Stimulated activated CD8-positive, alpha-beta memory T cell treated with anti-CD3 and anti-CD28 coated beads, Interleukin-15, amount 100 ng/mL, for 48 hours (primary cell): Measurements from ENCODE around the gene PASD1.
A peak's percentile ranks its signal among the peaks of the same experiment; 100 is the strongest.
"Not testable (repeated sequence)": the region's sequence is repeated elsewhere in the genome, so short reads cannot be mapped to it uniquely, and the experiment has no call there.

Experiments
- DNase-seq, 2 donors: peaks; one replicate each; pipeline ENCODE4 v3.0.0-alpha.2; 2020; ENCODE audit warnings: low read depth in 2 of 2

The PASD1 gene

DNA sequence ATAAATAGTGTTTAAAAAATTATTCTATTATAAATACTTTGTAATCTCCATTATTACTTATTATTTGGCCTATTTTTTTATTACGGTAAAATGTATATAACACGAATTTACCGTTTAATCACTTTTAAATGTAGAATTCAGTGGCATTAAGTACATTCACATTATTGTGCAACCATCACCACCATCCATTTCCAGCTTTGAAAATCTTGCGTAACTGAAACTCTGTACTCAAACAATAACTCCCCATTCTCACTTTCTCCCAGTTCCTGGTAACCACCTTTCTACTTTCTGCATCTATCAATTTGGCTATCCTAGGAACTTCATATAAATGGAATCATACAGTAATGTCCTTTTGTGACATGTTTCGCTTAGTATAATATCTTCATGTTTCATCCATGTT lies 45.7 kb downstream of the PASD1 start:
- DNase-seq, result no peak

DNA sequence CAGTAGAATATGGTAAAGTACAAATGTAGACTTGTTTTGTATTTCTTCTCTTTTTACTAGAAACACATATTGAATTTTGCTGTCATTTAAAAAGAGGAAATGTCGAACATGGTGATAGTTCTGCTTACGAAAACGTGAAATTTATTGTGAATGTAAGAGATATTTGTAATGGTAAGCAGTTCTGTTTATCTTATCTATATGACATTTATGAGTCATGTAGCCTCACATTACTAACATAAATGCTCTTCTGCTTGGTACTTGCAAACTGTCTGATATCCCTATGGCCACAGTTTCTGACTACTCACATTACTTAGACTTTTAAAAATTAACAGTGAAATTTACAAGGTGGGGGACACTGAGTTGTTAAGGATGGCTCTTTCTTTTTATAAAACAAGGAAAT lies 57.9 kb downstream of the PASD1 start:
- no peak for DNase-seq

DNA sequence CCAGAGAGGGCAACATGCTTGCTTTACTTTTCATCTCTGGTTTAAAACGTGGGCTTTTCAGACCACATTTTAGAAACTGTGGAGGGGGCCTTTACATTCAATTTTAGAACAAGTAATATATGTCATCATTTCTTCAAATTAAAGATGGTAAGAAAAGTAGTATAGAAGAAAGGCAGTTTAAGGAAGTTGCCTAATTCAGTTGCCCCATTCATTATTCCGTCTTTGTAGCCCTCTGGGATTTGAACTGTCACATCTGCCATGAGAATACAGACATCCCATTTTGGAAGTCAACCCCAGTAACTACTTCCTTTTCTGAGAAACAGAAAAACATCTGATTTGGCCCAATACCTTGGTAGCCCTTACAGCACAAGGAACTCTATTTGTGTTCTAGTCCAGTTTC lies 61.2 kb downstream of the PASD1 start:
- DNase-seq, result no peak

DNA sequence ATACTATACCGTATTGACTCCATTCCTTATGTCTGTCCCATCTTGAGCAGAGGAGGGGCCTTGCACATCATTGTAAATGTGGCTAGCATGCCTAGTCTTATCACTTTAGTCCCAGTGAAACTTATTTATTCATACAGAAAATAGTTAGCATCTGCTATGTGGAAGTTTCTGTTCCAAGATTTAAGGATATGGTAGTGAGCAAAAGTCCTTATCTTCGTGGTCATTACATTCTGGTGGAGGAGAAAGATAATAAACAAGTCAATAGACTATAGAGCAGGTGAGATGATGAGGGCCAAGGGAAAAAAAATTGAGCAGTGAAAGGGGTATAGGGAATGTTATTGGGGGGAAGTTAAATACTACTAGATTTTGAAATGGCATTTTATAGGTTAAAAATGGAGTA lies 68.3 kb downstream of the PASD1 start:
- DNase-seq, result no peak

DNA sequence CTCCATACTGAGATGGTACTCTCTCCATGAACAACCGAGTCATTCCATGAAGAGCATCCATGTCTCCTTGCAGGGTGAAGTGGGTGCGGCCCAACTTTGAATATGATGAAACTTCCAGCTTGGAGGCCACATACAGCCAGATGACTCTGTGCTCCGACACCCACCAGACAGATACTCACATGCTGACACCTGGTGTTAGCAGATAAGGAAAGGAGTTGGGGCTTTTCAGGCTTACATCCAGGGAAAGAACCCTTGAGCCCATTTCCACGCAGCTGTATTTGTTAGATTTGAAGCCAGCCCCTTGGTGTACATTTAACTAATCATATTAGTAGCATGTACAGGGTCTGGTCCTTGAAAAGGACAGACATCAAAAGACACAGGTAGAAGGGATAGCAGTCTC lies 69.7 kb downstream of the PASD1 start:
- no peak for DNase-seq

DNA sequence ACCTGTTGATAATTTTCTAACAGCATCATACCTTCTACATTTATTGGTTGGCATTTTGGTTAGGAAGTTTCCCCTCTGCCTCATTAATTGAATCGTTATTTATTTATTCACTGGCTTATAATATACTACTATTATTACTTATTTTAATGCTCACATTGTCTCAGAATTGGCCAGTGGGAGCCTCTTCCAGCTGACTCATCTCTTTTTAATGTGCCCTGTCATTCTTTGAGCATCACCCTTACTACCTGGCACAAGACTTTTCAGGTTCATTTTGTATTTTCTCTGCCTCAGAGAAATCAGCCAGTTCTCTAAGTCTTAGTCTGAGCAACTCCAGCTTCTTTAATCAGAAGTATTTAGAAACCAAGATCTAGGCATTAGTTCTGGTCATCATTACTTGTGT lies 71.5 kb downstream of the PASD1 start:
- no peak for DNase-seq

DNA sequence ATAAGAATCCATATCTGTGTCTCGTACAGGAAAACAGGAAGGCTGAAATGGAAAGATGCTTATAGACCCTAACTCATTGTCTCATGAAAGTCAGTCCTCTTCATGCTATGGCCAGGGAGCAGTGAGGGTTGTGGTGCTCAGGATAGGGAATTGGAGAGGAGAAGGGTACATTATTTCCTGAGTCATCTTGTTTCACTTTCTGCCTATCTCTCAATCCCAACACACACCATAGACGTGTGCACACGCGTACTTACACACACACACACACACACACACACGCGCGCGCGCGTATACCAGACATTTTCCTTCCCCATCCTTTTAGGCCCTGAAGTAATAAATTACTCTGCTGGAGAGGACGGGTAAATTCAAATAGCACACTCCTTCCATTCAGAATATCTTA lies 78.1 kb downstream of the PASD1 start:
- no peak for DNase-seq

DNA sequence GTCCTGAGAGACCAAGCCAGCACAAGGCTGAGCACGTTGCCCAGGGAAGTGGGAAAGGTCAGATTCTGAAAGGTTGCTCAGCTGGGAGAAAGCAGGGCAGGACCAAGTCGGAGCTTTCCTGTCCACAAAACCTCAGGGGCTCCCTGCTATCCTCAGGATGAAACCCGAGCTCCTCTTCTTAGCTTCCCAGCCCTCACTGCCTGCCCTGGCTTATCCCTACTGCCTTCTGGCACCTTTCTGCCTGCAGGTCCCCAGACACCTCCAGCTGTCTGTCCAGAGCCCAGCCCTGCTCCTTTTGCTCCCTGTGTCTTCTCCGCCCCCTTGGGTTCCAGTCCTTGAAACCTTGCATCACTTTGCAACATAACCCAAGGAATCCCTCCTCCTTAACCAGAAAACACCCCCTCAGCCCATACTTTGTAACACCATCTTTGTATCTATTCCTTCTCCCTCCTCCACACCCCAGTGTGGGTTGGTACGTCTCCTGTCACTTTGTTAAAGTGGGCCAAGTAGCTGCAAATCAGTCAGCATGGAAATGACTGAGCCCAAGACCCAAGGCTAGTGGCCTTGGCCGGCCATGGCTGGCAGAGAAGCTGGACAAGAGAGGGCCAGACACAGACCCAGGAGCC lies 111.8 kb downstream of the PASD1 start:
- no peak for DNase-seq

DNA sequence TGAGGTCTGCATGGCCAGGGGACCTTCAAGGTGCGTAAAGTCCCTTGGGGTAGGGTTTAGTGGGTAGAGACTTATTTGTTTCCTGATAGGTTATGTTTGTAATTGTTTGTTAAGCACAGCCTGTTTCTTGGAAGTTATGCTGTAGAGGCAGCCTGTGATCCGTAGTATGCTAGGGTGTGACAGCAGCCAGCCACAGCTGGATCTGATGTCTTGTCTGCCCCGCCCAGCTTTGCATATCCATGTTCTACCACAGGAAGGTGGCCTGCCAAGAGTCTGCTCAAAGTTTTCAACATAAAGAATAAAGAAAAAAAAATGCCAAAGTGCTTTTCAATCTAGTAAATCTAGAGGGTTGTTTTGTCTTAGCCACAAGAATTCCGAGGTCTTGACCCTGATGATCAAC lies 112.7 kb downstream of the PASD1 start:
- DNase-seq, result no peak

DNA sequence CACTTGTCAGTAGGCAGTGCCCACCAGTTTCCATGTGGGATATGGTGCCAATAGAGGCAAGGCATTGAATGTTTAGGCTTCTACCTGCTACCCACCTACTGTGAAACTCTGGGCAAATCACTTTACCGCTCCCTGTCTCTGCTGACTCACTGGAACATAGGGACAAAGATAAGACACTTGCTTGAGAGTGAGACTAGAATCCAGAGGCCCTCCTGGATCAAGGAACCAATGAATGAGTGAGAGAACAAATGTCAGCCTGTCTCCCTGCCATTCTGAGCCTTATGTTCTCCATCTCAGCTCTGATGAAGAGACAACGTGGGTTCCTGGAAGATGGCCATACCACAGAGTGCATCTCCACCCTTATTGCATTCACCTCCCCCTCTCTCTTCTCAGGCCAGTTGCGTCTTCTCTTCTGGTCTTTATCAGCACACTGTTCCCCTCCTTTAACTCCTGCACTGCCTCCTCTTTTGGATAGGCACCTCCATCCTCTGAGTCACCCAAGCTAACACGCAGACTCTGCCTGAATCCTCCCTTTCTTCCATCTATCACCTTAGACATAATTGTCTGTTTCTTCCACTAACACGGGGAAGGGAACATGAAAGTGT lies 116.4 kb downstream of the PASD1 start:
- no peak for DNase-seq

DNA sequence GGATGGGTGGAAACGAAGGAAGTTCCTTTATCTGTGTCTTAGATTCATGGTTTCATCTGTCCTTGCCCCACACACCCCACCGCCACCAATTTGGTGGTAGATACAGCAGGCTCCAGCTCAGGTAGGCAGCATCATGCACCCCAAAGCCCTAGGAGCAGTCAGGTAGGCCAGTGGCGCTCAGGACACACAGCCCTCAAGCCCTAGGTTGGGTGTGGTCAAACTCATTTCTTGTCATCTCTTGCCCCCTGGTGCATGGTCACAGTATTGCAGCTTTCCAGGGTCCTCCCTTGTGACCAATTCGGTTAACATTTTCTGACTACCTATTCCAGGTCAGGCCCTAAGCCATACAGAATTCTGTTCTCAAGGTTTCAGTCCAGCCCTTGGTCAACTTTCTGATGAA lies 117.3 kb downstream of the PASD1 start:
- DNase-seq, result peak; percentile 21 to 23

DNA sequence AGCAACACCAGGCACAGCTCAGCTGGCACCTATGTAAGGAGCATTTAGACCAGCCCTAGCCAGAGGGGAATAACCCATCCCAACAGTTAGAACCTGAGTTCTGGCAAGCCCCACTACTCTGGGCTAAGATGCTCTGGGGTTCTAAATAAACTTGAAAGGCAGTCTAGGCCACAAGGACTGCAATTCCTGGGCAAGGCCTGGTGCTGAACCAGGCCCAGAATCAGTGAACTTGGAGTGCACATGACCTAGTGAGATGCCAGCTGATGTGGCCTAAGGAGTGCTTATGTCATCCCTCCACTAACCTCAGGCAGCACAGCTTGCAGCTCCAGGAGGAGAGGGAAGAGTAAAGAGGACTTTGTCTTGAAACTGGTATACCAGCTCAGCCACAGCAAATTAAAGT lies 124.2 kb downstream of the PASD1 start:
- no peak for DNase-seq

DNA sequence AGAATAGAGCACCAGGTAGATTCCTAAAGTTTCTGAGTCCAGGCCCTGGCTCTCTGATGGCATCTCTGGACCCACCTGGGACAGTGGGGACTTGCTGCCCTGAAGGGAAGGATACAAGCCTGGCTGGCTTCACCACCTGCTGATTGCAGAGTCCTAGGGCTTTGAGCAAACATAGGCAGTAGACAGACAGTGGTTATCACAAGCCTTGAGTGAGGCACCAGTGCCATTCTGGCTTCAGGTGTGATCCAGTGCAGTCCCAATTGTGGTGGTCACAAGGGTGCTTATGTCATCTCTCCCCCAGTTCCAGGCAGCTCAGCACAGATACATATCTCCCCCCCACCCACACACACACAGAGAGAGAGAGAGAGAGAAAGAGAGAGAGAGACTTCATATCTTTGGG lies 125.2 kb downstream of the PASD1 start:
- no peak for DNase-seq

DNA sequence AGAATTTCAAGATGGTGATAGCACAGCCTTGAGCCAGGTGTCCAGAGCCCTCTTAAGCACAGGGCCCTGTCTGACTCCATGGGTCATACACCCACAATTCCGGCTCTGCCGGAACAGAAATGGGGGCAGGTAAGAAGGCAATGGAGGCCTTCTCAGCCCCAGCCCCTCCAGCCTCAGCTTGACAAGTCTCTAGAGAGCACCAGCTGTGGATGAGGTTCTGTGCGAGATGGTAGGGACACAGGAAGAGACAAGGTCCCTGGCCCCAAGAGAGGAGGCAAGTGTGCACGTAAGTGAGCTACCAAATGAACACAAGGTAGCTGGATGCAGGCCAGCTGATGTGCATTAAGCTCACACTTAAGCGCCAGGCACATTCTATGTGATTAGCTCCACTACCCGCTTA lies 129.3 kb downstream of the PASD1 start:
- DNase-seq, result no peak

DNA sequence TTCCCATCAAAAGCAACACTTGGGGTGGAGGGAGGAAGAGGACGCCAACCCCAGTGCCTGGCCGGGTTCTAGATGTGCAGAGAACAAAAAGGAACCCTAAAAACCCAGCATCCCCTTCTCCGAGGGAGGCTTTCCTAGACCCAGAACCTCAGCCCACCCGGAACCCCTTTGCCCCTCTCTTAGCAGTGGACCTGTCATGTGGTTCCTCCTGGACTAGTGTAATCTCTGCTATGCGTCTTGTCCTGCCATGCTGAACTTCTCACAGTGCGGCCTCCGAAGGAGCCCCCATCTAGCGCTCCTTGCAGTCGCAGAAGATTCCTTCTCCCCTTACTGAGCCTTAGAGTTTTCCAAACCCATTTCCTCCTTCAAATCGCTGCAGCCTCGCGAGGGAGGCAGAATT lies 130.6 kb downstream of the PASD1 start:
- DNase-seq, result no peak

DNA sequence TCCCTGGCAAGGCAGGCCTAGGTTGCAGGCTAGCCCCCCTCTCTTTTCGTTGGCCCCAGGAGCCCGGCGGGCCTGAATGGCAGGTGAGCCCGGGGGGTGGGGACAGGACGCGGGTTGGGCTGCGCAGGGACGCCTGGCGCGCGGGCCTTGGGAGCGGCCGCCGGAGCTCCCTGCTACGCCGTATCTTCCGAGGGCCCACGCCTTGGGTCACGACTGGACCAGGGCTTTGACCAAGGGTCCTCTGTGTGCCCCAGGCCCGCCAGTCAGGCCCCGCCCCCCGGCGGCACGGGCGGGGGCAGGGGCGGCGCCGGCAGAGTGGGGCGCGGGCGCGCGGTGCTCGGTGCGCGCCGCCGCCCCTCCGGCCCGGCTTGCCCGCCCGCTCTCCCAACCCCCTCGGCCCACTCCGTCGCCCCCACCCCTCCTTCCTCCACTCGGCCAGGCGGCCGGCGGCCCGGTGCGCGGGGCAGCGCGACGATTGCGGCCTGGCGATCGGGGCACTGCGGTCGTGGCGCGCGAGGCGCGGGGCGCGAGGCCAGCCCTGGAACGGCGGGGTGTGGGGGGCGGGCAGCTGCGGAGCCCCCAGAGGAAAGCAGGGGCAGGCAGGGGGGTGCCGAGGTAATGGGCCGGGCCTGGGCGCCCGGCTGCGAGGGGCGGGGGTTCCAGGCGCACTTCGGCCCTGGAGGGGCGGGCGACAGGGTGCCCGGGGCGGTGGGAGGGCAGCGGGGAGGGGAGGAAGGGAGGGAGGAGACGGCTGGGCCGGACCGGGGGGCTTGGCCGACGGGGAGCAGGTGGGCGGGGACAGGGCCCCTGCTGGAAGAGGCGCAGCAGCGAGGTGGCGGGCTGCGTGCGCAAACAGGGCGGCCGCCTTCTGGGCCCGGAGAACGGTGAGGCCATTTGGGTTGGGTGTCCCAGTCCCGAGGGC lies 131.4 kb downstream of the PASD1 start, which contains the start of gene PRRG3:
PRRG3 (plus strand) TSS at position 798 of the 922 bp plus-strand sequence. CDS start 3,357 bp downstream, outside the sequence.
- DNase-seq, result no peak

DNA sequence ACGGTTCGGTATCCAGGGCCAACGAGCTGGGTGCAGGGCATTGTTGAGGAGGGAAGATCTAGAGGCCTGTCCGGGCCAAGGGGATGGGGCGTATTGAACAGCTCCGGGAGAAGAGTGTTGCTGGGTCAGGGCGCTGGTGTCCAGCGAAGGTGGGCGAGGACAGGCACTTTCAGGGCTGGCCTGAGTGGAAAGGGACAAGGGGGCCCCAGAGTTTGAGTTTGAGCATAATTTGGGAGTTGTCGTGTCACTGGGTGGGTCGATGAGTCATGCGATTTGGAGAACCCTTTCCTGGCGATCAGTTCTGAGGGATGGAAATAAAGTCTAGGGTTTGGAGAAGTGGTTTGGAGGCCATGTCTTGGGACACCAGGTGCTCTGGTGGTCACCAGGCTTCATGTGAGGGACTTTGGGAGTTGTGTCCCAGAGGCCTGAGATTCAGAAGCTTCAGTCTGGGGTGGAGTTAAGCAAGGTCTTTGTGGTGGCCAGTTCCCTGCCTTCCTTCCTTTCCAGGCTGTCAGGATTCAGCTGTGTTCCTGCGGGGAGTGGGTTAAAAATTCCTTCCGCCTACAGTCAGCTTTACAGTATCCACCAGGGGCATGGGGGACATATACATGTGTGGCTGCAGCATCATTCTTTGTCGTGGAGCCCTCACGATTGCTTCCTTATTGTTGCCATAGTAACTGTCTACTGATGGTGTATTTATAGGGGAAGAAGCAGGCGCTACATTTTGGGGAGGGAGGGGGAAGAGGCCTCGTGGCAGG lies 132.3 kb downstream of the PASD1 start:
- no peak for DNase-seq

DNA sequence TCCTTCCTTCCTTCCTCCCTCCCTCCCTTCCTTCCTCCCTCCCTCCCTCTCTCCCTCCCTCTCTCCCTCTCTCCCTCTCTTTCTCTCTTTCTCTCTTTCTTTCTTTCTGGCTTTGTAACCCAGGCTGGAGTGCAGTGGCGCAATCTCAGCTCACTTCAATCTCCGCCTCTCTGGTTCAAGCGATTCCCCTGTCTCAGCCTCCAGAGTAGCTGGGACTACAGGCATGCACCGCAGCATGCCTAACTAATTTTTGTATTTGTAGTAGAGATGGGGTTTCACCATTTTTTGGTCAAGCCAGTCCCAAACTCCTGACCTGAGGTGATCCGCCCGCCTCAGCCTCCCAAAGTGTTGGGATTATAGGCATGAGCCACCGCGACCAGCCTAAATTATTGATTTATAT lies 133.6 kb downstream of the PASD1 start:
- DNase-seq, result not testable (repeated sequence)

DNA sequence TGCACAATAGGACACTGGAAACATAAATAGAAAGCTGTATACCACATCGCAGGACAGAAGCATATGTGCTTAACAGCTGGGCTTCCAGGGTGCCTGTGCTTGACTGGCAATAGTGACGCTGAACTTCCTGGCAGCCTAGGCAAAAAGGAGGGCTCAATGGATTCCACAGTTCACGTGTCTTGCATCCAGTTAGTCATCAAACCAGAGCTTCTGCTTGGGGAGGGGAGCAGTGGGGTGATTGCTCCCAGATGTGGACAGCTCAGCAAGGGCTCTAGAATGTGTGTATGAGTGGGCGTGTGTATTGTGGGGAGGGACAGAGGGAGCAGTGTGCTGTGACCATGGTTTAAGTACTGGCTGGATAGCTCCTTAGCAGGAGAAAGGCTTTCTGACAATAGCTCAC lies 134.0 kb downstream of the PASD1 start:
- DNase-seq, result no peak

DNA sequence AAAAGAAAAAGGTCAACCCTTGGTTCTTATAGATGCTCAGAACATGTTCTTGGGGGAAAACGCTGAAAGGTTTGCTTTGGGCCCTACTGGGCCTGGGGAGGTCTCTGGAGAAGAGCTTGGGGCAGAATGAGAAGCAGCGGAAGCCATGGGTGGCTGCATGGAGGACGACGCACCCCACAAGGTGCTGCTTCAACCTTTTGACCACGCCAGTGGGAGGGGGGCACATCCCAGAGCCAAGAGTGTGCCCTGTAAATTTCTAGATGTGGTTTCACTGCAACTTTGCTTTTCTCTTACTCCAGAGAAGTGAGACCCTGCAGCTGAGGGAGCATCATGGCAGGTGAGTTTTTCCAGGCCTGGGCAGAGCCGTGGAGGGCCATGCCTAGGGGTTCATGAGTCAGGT lies 135.0 kb downstream of the PASD1 start:
- DNase-seq, result no peak

DNA sequence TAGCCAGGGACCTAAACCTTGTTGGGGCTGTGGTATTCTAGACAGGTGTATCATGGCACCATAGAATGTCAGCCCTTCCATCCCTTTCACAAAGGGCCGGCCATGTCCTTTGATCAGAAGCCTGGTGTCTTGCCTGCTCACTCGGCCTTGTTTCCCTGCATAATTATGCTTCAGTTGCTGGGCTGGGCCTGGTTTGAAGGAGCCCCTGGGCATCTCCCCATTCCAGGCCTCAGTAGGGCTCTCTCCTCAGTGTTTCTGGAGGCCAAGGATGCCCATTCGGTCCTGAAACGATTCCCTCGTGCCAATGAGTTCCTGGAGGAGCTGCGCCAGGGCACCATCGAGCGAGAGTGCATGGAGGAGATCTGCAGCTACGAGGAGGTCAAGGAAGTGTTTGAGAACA lies 136.3 kb downstream of the PASD1 start:
- DNase-seq, result no peak

DNA sequence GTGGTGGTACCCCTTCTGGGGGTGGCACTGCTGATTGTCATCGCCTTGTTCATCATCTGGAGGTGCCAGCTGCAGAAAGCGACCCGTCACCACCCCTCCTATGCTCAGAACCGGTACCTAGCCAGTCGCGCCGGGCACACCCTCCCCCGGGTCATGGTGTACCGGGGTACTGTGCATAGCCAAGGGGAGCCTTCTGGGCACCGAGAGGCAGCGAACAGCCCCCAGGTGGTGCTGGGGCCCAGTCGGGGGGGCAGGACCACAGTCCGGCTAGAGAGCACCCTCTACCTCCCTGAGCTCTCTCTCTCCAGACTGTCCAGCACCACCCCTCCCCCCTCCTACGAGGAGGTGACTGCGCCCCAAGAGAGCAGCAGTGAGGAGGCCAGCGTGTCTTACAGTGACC lies 137.1 kb downstream of the PASD1 start:
- no peak for DNase-seq
